Adrenal gland (tissue), 5 donors: ENCODE measurements around the gene CACNA1C.

ENCODE experiments used
- CTCF ChIP-seq, 6 experiments: fragments of 450-650 bp in 4 of 6; fragments of 200-600 bp in 2 of 6; sonication (generic) in 1 of 6; IDR thresholded peaks; 1 replicate in 5 of 6; 2 replicates in 1 of 6; pipeline versions ENCODE4 v1.5.1 to v1.8.0; 2016 to 2021; ENCODE audit warnings: antibody characterized with exemption in 6 of 6, mild to moderate bottlenecking in 2 of 6, moderate library complexity in 1 of 6
- POLR2A ChIP-seq, 2 donors: fragments of 450-650 bp; IDR thresholded peaks; one replicate each; pipeline ENCODE4 v1.6.1; 2017; ENCODE audit warnings: antibody characterized with exemption in 2 of 2, mild to moderate bottlenecking in 2 of 2, moderate library complexity in 1 of 2
- donor health status: DM: no; HTN: no; CAD: no.

- TF ChIP-seq POLR2A (IDR thresholded peaks at IDR 0.05) (no peak), CTCF (IDR thresholded peaks at IDR 0.05) (no peak)
These were observed 344.7 kb downstream of the CACNA1C start for GRCh38 chr12:2397356-2398045.
